ENCODE results near the gene TMEM47.

TMEM47 gene

DNA sequence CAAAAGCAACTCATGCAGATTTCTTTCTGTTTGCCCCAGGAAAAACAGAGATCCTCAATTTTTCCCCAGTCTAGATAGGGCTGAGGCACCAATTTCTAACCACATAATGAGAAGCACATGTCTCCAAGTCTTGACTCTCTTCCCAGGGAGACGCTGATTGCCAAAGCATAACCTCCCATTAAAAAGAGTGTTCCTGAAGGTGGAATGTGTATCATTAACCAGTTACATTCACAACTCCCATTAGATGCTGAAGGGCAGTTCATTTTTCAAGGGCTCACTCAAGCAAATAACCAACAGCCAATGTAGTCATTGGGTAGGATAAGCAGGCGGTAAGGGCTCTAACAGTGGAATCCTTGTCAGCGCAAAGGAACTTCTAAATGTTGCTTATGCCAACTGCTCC lies 27.5 kb downstream of the TMEM47 start:
- Mint-ChIP-seq H3K4me3 (no peak overlapping the region), H3K36me3 (ENCODE audit: low read depth) (no peaks in the 10 kb centered on the region), H3K9me3 (no peaks in the 10 kb centered on the region), H3K27me3 (ENCODE audit: low read depth) (no peaks in the 10 kb centered on the region), H3K4me1 (ENCODE audit: low read depth) (no peaks in the 10 kb centered on the region), H3K27ac (no peak overlapping the region)

DNA sequence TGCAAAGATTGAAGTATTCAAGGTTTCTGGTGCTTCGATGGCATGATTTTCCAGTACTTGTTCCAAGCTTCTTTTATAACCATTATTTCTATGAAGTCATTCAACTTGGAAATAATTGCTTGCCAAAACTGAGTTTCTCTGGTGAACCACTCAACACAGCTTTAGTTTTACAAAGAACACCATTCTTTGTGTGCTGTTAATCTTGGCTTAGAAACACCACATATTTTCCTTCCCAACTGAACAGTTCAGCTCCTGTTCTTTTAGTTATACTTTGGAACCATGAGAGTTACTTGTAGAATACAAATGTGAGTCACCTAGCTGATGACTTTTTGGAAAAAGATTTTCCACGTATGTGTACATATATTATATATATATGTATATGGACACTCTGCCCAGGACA lies 32.7 kb downstream of the TMEM47 start:
- H3K4me3 Mint-ChIP-seq = no peak overlapping the region
- peaks cover 1% of the 10 kb centered on the region for H3K9me3 Mint-ChIP-seq
- H3K27ac Mint-ChIP-seq = no peak overlapping the region
- no peaks in the 10 kb centered on the region for H3K4me1 Mint-ChIP-seq (ENCODE audit: low read depth)
- H3K36me3 Mint-ChIP-seq (ENCODE audit: low read depth) = no peaks in the 10 kb centered on the region
- H3K27me3 Mint-ChIP-seq (ENCODE audit: low read depth) = no peaks in the 10 kb centered on the region

DNA sequence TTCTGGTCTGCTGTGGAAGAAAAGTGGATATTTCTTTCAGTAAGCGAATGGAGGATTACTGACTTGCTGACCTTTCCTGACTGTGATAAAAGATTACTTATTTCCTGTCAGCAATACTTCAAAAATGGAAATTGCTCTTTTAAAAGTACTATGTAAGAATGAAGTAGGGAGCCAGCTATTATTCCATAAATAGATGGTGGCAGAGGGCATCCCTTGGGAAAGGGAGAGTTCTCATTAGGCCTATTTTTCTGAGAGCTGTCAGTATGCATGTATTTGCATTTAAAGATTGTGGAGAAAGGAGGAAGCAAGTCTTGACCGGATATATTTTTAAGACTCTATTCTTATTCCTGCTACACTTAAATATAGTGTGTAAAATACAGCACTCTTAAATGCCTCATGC lies 37.2 kb downstream of the TMEM47 start:
- Mint-ChIP-seq H3K9me3 (peaks cover 3% of the 10 kb centered on the region), H3K4me3 (no peak overlapping the region), H3K27me3 (ENCODE audit: low read depth) (no peaks in the 10 kb centered on the region), H3K4me1 (ENCODE audit: low read depth) (no peaks in the 10 kb centered on the region), H3K36me3 (ENCODE audit: low read depth) (no peaks in the 10 kb centered on the region), H3K27ac (no peak overlapping the region)

DNA sequence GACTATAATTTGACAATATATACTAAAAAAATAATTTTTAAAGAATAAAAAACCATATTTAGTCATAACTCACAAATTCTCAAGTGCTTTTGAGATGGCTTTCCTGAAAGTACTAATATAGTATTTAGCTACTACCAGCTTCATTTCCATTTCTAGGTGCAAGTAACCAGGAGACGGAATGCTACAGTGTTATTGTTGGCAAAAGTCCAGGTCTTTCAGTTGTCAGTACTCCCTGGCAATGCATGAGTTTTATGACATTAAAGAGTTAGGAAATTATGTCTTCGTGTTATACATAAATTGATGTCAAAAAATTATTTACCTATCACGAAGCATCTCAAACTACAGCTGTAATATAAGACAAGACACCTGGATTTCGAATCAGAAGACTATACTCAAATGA lies 45.0 kb downstream of the TMEM47 start:
- Mint-ChIP-seq H3K27me3 (ENCODE audit: low read depth) (no peaks in the 10 kb centered on the region), H3K36me3 (ENCODE audit: low read depth) (no peaks in the 10 kb centered on the region), H3K9me3 (peaks cover 4% of the 10 kb centered on the region), H3K27ac (no peak overlapping the region), H3K4me3 (no peak overlapping the region), H3K4me1 (ENCODE audit: low read depth) (no peaks in the 10 kb centered on the region)

DNA sequence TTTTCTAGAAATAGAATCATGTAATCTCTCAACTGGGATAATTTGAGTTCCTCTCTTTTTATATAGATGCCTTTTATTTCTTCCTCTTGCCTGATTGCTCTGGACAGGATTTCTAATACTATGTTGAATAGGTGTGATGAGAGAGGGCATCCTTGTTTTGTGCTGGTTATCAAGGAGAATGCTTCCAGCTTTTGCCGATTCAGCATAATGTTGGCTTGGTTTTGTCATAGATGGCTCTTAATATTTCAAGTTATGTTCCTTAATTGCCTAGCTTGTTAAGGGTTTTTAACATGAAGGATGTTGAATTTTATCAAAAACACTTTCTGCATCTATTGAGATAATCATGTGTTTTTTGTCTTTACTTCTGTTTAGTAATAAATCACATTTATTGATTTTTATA lies 58.7 kb downstream of the TMEM47 start:
- Mint-ChIP-seq H3K4me1 (ENCODE audit: low read depth) (no peaks in the 10 kb centered on the region), H3K36me3 (ENCODE audit: low read depth) (no peaks in the 10 kb centered on the region), H3K9me3 (peaks cover 10% of the 10 kb centered on the region), H3K4me3 (no peak overlapping the region), H3K27me3 (ENCODE audit: low read depth) (no peaks in the 10 kb centered on the region), H3K27ac (no peak overlapping the region)

DNA sequence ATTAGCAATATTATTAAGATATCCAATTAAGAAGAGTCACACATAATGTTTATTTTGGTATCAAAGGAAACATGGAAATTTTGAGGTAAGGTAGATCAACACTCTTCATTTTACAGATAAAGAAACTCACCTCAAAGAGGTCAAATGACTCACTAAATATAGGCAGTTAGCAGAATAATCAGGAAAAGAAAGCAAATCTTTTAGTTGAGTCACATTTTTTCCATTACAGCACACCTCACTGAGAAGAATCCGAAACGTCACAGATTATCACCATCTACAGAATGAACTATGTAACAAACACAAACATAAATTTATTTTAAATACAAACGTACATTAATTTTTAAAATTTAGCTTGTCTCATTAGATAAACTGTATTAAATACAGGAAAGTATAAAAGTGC lies 70.1 kb downstream of the TMEM47 start:
- H3K4me3 Mint-ChIP-seq = no peak overlapping the region
- H3K4me1 Mint-ChIP-seq (ENCODE audit: low read depth) = no peaks in the 10 kb centered on the region
- H3K27me3 Mint-ChIP-seq (ENCODE audit: low read depth) = no peaks in the 10 kb centered on the region
- no peaks in the 10 kb centered on the region for H3K36me3 Mint-ChIP-seq (ENCODE audit: low read depth)
- H3K27ac Mint-ChIP-seq = no peak overlapping the region
- H3K9me3 Mint-ChIP-seq = no peaks in the 10 kb centered on the region

DNA sequence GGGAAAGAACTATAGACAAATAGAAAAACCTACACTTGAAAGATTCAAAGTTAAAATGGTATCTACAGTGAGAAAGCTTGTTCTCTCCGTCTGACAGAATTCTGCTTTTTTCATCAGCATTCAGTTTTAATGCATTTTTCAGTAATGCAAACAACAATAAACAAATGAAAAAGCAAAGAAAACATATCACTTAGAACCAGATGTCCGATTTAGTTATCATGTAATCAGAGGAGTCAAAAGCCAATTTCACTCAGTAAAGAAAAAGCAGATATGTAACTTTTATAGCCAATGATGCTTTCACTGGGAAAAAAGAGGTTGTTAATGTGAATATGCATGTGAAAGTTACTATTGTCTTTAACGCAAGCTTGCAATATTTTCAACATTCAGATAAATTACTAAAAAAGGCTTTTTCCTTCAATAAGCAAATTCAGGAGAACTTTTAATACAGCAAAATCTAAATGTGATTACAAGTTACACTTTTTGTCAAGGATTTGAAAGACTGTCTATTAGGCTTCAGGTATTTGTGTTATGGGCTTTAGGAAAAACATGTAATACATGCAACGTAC lies 70.7 kb downstream of the TMEM47 start:
- Mint-ChIP-seq H3K4me3 (no peak overlapping the region), H3K27me3 (ENCODE audit: low read depth) (no peaks in the 10 kb centered on the region), H3K9me3 (no peaks in the 10 kb centered on the region), H3K36me3 (ENCODE audit: low read depth) (no peaks in the 10 kb centered on the region), H3K4me1 (ENCODE audit: low read depth) (no peaks in the 10 kb centered on the region), H3K27ac (no peak overlapping the region)

DNA sequence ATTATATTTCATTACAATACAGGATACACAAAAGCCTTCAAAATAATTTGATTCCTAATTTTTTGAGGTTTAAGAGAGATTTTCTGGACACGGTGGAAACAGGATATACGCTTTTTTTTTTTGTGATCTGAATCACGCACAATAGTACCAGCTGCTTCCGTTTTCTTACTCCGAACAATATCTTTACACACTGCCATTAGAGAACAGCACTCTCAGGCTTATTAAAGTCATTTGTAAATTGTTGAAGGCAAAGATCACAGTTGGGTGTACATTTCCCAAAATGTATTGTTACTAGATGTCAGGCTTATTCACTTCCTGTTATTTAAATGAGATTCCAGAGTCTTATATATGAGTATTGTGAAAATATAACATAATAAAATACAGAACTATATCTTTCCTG lies 71.5 kb downstream of the TMEM47 start:
- H3K4me3 Mint-ChIP-seq = no peak overlapping the region
- no peaks in the 10 kb centered on the region for H3K9me3 Mint-ChIP-seq
- no peaks in the 10 kb centered on the region for H3K27me3 Mint-ChIP-seq (ENCODE audit: low read depth)
- no peak overlapping the region for H3K27ac Mint-ChIP-seq
- H3K4me1 Mint-ChIP-seq (ENCODE audit: low read depth) = no peaks in the 10 kb centered on the region
- no peaks in the 10 kb centered on the region for H3K36me3 Mint-ChIP-seq (ENCODE audit: low read depth)

DNA sequence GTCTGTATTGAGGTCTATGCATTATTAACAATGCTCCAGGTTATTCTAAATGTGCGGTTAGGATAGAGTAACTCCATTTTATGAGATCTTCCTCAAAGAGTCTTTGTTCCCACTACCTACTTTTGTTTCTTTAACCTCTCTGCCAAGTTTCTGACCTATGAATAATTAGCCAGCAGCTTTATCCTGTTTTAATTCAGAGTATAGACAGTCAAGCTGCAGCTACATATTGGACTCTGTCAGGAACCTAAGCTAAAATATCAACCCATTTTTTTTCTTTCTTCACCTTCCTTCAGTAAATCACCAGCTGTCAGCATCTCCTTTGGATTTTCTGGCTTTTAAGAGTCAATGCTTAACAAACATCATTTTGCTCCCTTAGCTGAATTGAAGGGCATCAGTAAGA lies 72.3 kb downstream of the TMEM47 start:
- Mint-ChIP-seq H3K4me1 (ENCODE audit: low read depth) (no peaks in the 10 kb centered on the region), H3K36me3 (ENCODE audit: low read depth) (no peaks in the 10 kb centered on the region), H3K4me3 (no peak overlapping the region), H3K27ac (no peak overlapping the region), H3K9me3 (no peaks in the 10 kb centered on the region), H3K27me3 (ENCODE audit: low read depth) (no peaks in the 10 kb centered on the region)

DNA sequence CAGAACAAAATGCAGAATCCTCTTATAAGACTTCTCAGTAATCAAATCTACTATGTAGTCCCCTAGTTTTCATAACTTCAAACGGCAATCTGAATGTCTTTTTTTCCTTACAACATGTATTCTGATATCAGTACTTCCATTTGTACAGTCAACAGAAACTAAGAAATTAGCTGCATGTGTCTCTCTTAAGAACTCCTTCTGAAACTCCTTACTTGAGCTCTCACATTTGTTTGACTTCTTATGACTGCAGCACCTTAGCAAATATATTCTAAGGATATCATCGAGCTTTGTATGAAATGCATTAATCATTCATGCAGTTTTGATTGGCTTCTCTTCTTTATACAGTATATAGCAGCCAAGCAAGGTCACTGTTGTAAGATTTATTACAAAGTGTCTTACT lies 77.0 kb downstream of the TMEM47 start:
- Mint-ChIP-seq H3K36me3 (ENCODE audit: low read depth) (no peaks in the 10 kb centered on the region), H3K4me1 (ENCODE audit: low read depth) (no peaks in the 10 kb centered on the region), H3K9me3 (no peaks in the 10 kb centered on the region), H3K4me3 (no peak overlapping the region), H3K27me3 (ENCODE audit: low read depth) (no peaks in the 10 kb centered on the region), H3K27ac (no peak overlapping the region)

DNA sequence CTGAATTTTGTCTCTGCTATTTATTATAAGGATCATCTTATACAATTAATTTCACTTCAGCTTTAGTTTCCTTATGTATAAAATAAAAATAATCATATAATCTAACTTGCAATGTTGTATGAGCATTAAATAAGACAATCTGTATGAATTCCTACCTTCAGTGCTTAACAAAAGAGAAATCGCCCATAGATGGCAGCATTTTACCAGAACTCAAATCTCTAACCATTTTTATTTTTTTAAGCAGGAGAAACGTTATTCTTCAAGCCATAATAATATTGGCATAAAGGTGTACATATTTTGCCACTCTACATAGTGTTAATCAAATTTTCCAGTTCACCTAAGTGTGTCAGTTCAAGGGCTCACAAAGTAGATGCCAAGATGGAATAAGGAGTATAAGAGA lies 78.8 kb downstream of the TMEM47 start:
- H3K36me3 Mint-ChIP-seq (ENCODE audit: low read depth) = no peaks in the 10 kb centered on the region
- no peak overlapping the region for H3K4me3 Mint-ChIP-seq
- no peaks in the 10 kb centered on the region for H3K4me1 Mint-ChIP-seq (ENCODE audit: low read depth)
- no peak overlapping the region for H3K27ac Mint-ChIP-seq
- H3K27me3 Mint-ChIP-seq (ENCODE audit: low read depth) = no peaks in the 10 kb centered on the region
- H3K9me3 Mint-ChIP-seq = no peaks in the 10 kb centered on the region

All from T-helper 1 cell treated with Interleukin-12 subunit alpha and Interleukin-12 subunit beta and Interleukin-4 antibody, amounts not matched to agents 30 μg/mL and 1 μg/mL, for 36 hours (primary cell).